HG02642 (cell line): ENCODE results near the gene BACE1.
"Not testable (repeated sequence)": the region's sequence is repeated elsewhere in the genome, so short reads cannot be mapped to it uniquely, and the experiment has no call there.

Source experiments
- ATAC-seq: cut with Tn5 transposase; IDR thresholded peaks from one replicate; pipeline ENCODE4 v1.9.1; 2021; ENCODE audit warnings: mild to moderate bottlenecking; ENCODE audit not compliant: unreplicated experiment, poor library complexity

Gene BACE1

DNA sequence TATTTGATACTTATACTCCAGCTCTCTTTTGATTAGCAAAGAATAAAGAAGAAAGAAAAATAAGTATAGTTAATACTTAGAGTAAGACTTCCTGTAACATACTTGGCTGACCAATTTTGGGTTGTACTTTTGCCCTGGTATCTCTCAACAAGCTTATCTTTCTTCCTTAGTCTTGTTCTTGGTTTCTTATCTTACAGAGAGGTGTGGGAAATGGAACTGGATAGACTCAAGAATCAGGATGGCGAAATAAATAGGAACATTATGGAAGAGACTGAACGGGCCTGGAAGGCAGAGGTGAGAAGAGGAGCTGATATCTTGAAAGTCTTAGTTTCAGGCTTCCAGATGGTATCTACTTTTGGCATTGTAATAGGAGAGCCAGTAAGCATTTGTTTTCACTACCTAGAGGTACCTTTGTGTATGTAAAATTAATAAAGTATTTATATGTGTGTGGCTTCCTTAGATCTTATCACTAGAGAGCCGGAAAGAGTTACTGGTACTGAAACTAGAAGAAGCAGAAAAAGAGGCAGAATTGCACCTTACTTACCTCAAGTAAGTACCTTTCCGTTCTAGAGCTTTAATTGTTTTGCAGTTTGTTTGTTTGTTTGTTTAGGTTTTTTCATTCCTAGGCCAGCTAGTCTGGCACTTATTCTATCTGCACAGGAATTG lies 36.2 kb downstream of the BACE1 start:
- no peak for ATAC-seq

DNA sequence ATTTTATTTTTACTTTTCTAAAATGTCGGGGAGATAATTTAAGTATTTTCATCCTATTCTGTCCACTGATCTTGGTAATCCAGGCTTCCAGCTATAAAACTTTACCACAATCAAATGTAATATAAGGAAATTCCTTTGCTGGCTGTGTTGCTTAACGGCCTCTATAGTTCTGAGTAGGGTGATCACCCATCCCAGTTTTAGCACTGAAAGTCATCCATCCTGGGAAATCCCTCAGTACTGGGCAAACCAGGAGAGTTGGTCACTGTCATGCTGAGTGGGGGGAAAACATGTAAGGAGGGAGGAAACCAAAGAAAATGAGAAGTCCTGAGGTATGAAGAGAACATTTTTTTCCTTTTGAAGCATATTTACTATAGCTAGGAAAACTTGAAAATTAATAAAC lies 37.7 kb downstream of the BACE1 start:
- ATAC-seq, result no peak

GRCh38 chr11:117273550-117274289 lies 42.3 kb downstream of the BACE1 start:
- ATAC-seq, result no peak

- ATAC-seq, result not testable (repeated sequence)
These were observed 43.9 kb downstream of the BACE1 start for GRCh38 chr11:117272175-117272574.

DNA sequence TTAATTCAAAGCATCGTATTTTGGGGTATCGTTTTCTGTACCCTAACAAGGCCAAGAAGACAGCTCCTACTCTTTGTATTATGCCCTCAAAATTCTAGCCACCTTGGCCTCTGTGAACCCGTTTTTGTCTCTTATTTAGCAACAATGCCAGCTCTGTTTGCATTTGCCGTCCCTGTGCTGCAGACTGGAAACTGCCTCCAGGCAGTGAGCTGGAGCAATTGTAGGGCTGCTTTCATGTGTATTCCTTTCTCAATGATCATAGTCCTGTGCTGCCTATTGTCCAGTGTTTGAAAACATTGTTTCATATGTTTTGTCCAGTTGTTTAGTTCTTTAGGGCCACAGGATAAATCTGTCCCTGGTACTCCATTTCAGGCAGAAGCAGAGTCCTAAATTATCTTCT lies 44.8 kb downstream of the BACE1 start:
- no peak for ATAC-seq

GRCh38 chr11:117269856-117270255 lies 46.2 kb downstream of the BACE1 start:
- ATAC-seq, result no peak

DNA sequence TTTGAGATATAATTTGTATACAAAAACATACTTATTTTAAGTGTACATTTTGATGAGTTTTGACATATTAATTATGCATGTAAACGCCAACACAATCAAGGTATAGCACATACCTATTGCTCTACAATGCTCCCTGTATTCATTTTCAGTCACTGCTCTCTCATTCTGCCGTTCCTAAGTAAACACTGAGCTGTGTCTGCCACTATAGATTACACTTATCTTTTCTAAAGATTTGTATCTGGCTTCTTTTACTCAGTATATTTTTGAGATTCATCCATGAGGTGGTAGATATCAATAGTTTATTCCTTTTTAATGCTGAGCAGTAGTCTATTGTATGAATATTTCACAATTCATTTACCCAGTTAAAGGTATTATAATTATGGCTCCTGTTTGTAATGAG lies 50.3 kb downstream of the BACE1 start:
- no peak for ATAC-seq

DNA sequence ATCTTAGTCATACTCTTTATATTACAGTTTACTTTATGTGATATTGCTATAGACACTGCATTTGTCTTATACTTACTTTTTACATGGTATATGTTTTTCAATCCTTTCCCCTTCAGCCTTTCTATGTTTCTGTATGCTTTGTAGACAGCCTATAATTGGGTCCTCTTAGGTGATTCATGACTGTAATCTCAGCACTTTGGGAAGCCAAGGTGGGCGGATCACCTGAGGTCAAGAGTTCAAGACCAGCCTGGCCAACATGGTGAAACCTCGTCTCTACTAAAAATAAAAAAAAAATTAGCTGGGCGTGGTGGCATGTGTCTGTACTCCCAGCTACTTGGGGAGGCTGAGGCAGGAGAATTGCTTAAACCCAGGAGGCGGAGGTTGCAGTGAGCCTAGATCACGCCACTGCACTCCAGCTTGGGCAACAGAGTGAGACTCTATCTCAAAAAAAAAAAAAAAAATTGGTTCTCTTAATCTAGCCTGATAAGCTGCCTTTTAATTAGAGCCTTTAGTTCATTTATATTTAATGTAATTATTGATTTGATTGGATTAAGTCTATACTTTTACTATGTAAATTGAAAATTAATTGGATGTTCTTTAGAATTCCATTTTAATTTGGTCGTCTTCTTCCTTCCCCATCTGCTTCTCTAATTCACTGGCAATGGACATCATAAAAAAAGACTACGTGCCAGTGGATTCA lies 51.3 kb downstream of the BACE1 start:
- ATAC-seq, result not testable (repeated sequence)

GRCh38 chr11:117259417-117259816 lies 56.6 kb downstream of the BACE1 start:
- ATAC-seq, result no peak

- no peak for ATAC-seq
These were observed 57.5 kb downstream of the BACE1 start for GRCh38 chr11:117258576-117258975.

- no peak for ATAC-seq
These were observed 59.5 kb downstream of the BACE1 start for GRCh38 chr11:117256573-117256972.

DNA sequence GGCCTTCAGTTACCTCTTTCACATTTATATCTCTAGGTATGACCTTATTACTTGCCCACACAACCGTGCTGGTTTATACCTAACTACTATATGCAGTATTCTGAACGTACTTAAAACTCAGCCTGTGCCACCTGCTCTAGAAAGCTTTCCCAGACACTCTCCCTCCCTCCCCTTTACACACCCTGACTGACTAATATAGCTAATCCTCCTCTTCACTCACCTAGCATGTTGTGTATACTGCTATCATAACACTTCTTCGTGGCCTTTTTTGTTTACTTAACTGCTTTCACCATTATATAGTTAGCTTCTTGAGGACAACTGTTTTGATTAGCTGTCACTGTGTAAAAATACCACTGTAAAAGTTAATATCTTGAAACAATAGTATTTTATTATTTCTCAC lies 60.1 kb downstream of the BACE1 start:
- no peak for ATAC-seq

- ATAC-seq, result no peak
These were observed 64.5 kb downstream of the BACE1 start for GRCh38 chr11:117251506-117251905.

- ATAC-seq, result no peak
These were observed 66.5 kb downstream of the BACE1 start for GRCh38 chr11:117249571-117249970.

DNA sequence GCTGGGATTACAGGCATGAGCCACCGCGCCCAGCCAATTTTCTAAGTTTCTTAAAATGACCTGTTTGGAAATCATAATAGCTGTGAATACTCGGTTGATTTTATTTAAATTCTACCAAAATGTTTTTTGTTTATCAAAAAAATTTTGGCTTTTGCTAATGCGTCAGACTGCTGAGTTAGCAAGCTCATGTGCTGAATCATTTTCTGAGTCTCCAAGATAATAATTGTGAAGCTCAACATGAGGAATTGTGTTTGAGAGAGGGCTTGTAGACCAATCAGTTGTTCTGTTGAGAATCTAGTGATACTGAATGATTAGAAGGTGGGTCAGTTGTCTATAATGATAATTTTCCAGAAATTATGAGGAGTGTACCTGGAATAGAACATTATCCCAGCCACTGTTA lies 67.7 kb downstream of the BACE1 start:
- no peak for ATAC-seq

GRCh38 chr11:117239295-117239694 lies 76.8 kb downstream of the BACE1 start:
- ATAC-seq, result no peak

DNA sequence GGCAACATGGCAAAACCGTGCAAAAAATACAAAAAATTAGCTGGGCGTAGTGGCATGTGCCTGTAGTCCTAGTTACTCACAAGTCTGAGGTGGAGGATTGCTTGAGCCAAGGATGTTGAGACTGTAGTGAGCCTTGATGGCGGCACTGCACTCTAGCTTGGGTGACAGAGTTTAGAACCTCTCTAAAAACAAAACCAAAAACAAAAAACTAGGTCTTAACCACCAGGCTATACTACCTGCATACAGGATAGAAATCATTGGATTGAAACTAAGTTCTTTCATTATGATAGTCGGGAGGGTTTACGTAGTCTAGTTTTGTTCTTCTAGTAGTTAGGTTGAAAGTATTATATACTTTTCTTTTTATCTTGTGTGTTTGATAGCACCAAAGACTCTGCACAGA lies 77.8 kb downstream of the BACE1 start:
- no peak for ATAC-seq
